Activated CD4-positive, alpha-beta T cell treated with anti-CD3 and anti-CD28 coated beads for 24 hours (primary cell): ENCODE measurements around the gene KLHL29.
A peak's percentile ranks its signal among the peaks of the same experiment; 100 is the strongest.

Experiments
- DNase-seq, 2 donors: peaks; one replicate each; pipeline ENCODE4 v3.0.0-alpha.2; 2020; ENCODE audit warnings: low read depth in 2 of 2

Gene KLHL29

GRCh38 chr2:23656597-23656973, 271.6 kb downstream of the KLHL29 start:
- DNase-seq = no peak

GRCh38 chr2:23657371-23657770, 272.4 kb downstream of the KLHL29 start:
- no peak for DNase-seq

GRCh38 chr2:23657934-23658333, 273.0 kb downstream of the KLHL29 start:
- no peak for DNase-seq

- DNase-seq = peak in 1 of 2 donors; percentile 19
Observed at GRCh38 chr2:23658466-23658942, 273.5 kb downstream of the KLHL29 start.

- no peak for DNase-seq
Observed at GRCh38 chr2:23659328-23659727, 274.3 kb downstream of the KLHL29 start.

- no peak for DNase-seq
Observed at GRCh38 chr2:23659773-23660172, 274.8 kb downstream of the KLHL29 start.

- DNase-seq = no peak
Observed at GRCh38 chr2:23660237-23660636, 275.3 kb downstream of the KLHL29 start.

GRCh38 chr2:23661276-23662050, 276.5 kb downstream of the KLHL29 start:
- DNase-seq = no peak

- DNase-seq = no peak
Observed at GRCh38 chr2:23662466-23662865, 277.5 kb downstream of the KLHL29 start.

GRCh38 chr2:23662941-23663920, 278.3 kb downstream of the KLHL29 start:
- no peak for DNase-seq

GRCh38 chr2:23664066-23664788, 279.2 kb downstream of the KLHL29 start:
- no peak for DNase-seq

- no peak for DNase-seq
Observed at GRCh38 chr2:23666241-23666979, 281.4 kb downstream of the KLHL29 start.

GRCh38 chr2:23666980-23667357, 282.0 kb downstream of the KLHL29 start:
- DNase-seq = no peak

GRCh38 chr2:23668756-23669304, 283.9 kb downstream of the KLHL29 start:
- no peak for DNase-seq

GRCh38 chr2:23669413-23670244, 284.6 kb downstream of the KLHL29 start:
- DNase-seq = no peak

GRCh38 chr2:23670245-23670592, 285.2 kb downstream of the KLHL29 start:
- no peak for DNase-seq

GRCh38 chr2:23673082-23673481, 288.1 kb downstream of the KLHL29 start:
- no peak for DNase-seq

- no peak for DNase-seq
Observed at GRCh38 chr2:23673830-23674679, 289.1 kb downstream of the KLHL29 start.

- DNase-seq = no peak
Observed at GRCh38 chr2:23675506-23675905, 290.5 kb downstream of the KLHL29 start.
